A549 (cell line): ENCODE measurements around the gene PAK2.

Source experiments
- CTCF ChIP-seq: fragments of >200 bp; sonication (Bioruptor Twin); formaldehyde crosslinking; IDR thresholded peaks from 3 replicates; pipeline ENCODE4 v1.5.1; 2016
- JUNB ChIP-seq: fragments of >200 bp; sonication (Bioruptor Twin); formaldehyde crosslinking; IDR thresholded peaks from 2 replicates; pipeline ENCODE4 v1.6.1; 2016
- MAZ ChIP-seq: fragments of 150-350 bp; IDR thresholded peaks from 2 replicates; pipeline ENCODE4 v1.6.1; 2014; ENCODE audit warnings: antibody characterized with exemption, low read depth, low read length, borderline replicate concordance
- MYC ChIP-seq: IDR thresholded peaks from 2 replicates; pipeline ENCODE4 v1.6.1; 2012; ENCODE audit warnings: mild to moderate bottlenecking, inconsistent platforms, low read length, improper control_type of control experiment, borderline replicate concordance

GRCh38 chr3:196772897-196773296 is 33.2 kb downstream of the PAK2 start:
- TF ChIP-seq CTCF (no peak), MAZ (no peak), MYC (no peak), JUNB (no peak)
